Activated CD8-positive, alpha-beta memory T cell treated with anti-CD3 and anti-CD28 coated beads, Interleukin-2, amount 50 U/mL, for 4 hours (primary cell): ENCODE measurements around the gene DDX47.
"Not testable (repeated sequence)": the region's sequence is repeated elsewhere in the genome, so short reads cannot be mapped to it uniquely, and the experiment has no call there.

ENCODE experiments used
- DNase-seq: peaks from one replicate; pipeline ENCODE4 v3.0.0-alpha.2; 2020

DDX47 gene

DNA sequence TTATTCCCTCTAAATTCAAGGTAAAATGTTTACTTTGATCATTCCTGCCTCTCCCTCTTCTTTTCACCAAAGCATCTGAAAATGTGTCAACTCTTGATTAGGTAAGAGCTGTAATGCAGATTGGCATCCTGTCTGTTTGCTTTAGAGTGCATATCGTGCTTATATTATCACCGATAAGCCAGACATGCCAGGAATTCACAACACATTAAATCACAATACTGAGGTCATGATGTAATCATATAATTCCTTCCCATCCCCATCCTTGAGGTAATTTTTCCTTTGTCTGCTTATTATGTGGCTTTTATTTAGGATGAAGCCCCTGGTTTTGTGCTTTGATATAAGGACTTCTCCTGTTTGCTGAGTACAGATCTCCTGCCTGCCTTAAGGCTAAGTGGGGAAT, 10.2 kb downstream of the DDX47 start:
- DNase-seq: no peak

DNA sequence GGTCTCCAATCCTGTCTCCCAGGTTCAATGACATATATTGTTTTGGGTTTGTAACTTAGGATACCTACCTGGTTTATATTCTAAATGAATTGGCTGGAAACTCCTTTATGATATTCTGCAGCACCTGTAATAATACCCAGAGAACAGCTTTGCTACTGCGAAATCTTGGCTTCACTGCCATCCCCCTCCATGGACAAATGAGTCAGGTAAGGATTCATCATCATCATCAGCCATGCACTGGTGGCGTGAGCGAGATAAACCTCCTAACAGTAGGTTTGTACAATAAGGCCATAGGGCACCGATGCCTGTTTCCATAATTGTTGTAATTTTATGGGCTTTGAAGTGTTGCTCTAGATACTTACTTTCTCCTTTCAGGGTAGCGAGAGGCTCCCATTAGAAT, 10.7 kb downstream of the DDX47 start:
- no peak for DNase-seq

DNA sequence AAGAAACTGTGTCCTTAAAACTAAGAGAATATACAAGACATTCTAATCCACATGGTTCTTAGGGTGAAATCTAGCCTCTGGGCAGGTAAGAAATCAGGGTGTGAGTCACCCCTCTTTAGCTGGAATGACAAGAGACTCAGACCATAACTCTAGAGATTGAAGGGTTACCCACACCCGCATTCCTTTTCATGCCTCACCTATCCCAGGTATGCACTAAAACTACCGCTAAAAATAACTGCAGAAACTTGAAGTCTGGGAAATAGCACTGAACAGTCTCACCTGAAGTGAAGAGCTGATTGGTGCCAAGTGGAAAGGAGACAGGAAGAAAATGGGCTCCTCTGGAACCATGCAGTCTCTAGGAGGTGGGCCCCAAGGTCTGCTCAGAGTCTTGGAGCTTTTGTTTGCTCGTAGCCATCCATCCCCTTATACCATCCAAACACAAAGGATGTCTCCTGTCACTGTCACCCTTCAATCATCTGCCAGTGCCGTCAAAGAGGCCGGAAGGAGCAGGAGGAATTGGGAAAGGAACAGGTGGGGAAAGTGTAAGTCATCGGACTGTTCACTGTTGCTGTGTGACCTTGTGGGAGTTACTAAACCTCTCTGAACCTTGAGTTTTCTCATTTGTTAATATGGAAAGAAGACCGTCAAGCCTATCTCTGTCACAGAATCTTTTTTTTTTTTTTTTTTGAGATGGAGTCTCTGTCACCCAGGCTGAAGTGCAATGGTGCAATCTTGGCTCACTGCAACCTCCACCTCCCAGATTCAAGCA, 22.4 kb downstream of the DDX47 start:
- DNase-seq: no peak

DNA sequence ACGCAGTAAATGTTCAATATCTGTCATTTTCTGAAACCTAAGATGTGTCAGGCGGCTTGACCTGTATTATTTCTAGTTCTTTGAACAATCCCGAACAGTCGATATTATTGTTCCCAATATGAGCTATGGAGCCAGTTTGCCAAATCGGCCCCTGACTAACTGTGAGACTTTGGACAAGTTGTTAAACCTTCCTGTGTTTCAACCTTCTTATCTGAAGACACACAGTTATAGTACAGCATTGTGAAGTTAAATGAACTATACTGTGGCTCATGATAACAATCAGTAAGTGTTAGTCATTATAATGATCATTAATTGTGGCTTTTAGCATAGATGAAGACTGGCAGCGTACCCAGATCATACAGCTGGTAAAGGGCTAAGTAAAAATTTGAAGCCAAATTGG, 23.4 kb downstream of the DDX47 start:
- DNase-seq: no peak

DNA sequence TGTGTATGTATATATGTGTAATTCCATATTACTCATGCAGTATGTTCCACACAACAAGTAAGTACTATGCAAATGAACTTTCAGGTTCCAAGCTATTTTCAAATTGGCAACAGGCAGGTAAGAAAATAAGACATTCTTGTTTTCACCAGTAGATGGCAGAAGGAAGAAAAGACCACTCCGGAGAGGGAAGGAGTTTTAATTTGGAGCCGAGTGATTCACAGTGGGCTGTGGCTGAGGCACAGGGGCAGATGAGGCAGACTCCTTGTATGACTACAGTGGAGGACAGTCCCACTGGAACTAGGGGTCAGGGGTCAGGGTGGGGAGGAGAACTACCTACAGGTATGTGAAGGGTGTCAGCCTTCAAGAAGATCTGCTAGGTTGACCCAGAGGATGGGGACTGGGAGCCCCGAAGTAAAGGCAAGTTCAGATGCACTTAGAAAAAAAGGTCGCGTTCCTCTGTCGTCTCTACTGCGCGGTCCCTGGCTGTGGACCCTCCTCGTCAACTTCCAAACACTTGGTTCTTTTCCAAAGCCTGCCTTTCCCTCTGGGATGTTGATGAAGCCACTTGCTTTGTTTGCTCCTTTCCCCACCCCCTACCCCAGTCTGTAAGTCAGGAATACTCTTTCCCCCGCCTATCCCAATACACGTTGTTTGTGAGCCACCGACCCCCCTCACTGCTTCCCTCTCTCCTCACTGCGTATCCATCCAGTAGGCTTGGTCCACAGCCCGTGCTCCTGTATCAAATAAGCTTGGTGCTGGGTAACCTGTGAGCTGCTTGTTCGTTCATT, 24.1 kb downstream of the DDX47 start:
- peak; percentile 36 for DNase-seq

DNA sequence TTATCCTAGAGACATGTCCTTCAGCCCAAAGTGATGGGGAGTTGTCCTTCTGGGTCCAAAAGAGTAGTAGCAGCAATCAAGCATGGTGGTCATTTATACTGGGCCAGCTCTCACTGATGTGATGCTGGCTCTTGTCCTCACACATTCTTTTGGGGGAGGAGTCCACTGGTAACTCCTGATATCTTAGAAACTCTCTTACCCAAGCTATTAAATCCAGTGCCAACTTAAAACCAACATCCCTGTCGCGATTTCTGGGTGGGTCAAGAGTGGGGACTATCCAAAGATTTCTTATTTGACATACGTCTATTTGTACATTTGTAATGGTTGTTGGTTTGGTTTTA, 24.6 kb downstream of the DDX47 start:
- no peak for DNase-seq

DNA sequence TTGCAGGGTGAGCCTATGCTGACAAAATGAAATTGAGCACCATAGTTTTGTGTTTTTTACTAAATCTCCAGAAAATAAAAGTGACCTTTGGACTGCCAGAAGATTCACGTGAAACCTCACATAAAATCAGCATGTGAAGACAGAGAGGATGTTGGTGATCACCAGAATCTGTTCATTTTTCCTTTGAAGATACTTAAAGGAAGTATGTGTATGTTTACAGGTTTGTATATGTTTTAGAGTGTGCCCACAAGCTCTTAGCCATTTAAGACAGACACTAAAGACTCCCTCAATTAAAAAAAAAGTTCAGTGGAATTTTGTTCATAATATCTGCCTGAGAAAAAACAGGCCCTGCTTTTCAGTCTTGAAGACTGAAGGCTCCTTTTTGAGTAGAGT, 25.9 kb downstream of the DDX47 start:
- DNase-seq: no peak

DNA sequence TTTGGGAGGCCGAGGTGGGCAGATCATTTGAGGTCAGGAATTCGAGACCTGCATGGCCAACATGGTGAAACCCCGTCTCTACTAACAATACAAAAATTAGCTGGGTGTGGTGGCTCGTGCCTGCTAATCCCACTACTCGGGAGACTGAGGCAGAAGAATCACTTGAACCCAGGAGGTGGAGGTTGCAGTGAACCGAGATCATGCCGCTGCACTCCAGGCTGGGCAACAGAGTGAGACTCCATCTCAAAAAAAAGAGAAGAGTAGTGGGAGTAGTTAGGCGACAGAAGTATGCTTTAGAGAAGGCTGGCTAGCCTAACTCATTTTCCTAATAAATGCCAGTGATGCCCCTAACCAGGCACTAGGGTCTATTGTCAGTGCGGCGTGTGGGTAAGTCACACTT, 26.3 kb downstream of the DDX47 start:
- not testable (repeated sequence) for DNase-seq

DNA sequence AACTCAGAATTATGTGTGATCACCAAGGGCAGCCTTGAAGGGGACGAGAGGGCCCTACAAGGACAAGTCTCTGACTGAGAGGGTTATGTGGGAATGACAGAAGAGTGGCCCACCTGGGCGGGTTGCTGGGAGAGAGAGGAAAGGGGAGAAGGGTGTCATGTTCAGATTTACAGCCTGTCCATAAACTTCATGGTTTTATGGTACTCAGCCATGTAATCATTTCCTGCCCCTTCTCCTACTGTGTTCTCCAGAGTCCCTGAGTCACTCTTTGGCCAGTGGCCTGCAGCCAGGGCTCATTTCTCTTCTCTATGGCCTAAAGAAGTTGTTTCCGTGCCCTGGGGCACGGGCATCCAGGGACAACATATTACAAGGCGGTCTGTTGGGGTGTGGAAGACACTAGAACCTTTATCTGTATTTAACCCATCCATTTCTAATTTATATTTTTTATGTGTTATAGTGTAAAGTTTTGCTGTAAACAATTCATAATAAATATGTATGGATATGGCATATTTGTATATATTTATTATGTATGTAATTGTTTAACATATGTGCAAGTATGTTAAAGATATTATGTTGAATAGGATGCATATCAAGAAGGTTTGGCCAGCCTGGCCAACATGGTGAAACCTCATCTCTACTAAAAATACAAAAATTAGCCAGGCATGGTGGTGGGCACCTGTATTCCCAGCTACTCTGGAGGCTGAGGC, 26.9 kb downstream of the DDX47 start:
- DNase-seq: no peak

DNA sequence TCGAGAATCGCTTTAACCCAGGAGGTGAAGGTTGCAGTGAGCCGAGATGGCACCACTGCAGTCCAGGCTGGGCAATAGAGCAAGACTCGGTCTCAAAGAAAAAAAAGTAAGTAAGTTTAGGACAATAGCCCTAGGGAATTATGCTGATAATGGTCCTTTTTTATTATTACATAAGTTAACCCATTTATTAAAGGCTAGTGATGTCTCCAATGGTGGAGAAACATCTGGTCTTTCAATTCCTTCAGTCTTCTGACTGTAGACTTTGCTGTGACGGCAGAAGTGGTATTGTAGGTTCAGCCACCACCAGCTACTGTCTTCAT, 27.4 kb downstream of the DDX47 start:
- no peak for DNase-seq

DNA sequence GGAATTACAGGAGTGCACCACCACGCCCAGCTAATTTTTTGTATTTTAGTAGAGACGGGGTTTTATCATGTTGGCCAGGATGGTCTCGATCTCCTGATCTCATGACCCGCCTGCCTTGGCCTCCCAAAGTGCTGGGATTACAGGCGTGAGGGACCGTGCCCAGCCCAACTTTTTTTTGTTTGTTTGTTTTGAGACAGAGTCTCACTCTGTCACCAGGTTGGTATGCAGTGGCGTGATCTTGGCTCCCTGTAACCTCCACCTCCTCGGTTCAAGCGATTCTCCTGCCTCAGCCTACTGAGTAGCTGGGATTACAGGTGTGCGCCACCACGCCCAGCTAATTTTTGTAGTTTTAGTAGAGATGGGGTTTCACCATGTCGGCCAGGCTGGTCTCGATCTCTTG, 28.3 kb downstream of the DDX47 start:
- DNase-seq: not testable (repeated sequence)

DNA sequence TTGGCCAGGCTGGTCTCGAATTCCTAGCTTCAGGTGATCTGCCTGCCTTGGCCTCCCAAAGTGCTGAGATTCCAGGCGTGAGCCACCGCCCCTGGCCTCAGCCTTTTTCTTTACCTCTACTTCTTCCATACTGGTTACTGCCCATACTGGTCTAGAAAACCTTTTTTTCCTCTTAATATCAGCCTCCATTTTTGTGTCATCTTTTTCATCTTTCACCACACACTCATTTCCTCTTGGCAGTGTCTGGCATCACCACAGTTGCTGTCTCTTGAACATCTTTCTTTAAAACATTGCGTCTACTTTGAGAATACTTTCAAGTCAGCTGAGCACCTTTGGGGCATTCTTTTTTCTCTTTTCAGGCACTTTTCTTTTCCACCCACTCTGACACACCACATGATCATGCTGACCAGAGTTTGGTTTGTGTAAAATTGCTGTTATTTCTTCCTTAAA, 32.7 kb downstream of the DDX47 start:
- no peak for DNase-seq

DNA sequence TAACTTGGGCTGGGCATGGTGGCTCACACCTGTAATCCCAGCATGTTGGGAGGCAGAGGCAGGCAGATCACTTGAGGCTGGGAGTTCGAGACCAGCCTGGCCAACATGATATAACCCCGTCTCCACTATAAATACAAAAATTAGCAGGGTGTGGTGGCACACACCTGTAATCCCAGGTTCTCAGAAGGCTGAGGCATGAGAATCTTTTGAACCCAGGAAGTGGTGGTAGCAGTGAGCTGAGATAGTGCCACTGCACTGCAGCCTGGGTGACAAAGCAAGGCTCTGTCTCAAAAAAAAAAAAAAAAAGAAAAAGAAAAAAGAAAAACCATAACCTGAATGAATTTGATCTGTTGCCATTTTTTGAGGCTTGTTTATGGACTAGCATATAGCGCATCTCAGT, 33.6 kb downstream of the DDX47 start:
- DNase-seq: not testable (repeated sequence)

DNA sequence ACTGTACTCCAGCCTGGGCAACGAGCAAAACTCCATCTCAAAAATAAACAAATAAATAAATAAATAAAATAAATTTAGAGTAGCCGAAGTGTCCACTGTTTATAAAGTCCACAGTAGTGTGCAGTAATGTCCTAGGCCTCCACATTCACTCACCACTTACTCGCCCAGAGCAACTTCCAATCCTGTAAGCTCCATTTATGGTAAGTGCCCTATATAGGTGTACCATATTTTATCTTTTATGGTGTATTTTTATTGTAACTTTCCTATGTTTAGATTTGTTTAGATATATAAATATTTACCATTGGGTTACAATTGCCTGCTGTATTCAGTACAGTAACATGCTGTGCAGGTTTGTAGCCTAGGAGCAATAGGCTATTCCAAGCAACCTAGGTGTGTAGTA, 40.3 kb downstream of the DDX47 start:
- DNase-seq: no peak

DNA sequence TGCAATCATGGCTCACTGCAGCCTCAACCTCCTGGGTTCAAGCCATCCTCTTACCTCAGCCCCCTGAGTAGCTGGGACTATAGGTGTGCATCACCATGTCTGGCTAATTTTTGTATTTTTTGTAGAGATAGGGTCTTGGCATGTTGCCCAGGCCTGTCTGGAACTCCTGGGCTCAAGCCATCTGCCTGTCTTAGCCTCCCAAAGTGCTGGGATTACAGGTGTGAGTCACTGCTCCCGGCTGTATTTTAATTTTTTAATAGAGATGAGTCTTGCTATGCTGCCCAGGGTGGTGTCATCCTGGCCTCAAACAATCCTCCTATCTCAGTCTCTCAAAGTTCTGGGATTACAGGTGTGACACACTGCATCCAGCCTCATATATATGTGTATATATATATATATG, 46.5 kb downstream of the DDX47 start:
- DNase-seq: no peak

DNA sequence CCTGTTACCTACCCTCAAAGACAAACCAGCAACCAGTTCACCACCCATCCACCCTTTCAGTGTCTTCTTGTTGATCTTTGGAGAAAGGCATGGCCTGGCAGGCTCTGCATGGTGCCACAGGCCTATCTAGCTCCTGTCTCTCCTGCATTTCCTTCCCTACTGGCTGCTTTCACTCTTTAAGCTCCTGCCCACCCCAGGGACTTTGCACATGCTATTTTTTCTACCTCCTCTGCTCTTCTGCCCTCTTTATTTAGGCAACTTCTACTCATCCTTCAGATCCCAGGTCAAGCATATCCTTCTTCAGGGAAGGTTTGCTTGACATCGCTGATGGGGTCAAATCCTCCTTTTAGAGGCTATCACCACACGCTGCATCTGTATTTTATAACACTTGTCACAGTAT, 51.1 kb downstream of the DDX47 start:
- no peak for DNase-seq

DNA sequence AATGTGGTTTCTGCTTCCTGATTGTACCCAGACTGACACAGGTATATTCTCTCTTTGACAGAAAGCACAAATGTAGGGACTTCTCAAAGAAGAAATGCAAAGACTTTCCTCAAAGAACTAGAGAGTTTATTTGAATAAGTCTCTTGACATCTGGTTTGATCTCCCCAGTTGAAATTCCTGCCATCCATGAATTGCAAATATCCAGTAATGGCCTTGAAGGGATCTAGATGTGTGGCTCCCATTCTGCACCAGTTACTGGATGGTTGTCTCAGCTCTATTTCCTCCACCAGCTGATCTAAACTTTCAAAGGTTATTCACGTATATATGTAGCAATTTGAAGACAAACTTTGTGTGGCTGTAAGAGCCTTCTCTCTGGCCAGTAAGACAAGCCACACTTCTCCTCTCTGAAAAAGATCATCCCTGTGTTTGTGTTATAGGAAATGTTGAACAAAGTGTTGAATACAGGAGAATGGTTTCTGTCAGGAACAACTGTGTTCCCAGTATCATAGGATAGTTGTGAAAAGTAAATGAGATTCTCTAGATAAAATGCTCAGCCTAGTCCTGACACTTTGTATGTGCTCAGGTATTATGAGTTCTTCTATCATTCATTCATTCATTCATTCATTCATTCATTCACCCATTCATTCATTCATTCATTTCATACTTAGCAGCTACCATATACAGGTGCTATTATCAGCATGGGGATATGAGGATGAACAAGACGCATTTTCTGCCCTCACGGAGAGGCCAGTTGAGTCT, 55.5 kb downstream of the DDX47 start:
- DNase-seq: no peak

DNA sequence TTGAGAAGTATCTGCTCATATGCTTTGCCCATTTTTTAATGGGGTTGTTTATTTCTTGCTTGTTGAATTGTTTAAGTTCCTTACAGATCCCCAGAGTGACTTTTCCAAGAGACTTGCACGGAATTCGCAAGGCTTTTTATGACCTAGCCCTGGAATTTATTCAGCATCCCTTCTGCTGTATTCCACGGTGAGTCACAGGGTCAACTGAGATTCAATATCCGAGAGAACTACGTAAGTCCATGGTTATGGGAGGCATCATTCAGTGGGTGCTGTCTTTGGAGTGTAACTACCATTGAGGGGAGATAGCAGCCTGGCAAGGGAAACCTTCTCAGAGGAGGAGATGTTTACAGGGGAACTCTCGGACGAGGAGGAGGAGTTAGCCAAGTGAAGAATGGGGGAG, 57.3 kb downstream of the DDX47 start:
- no peak for DNase-seq

DNA sequence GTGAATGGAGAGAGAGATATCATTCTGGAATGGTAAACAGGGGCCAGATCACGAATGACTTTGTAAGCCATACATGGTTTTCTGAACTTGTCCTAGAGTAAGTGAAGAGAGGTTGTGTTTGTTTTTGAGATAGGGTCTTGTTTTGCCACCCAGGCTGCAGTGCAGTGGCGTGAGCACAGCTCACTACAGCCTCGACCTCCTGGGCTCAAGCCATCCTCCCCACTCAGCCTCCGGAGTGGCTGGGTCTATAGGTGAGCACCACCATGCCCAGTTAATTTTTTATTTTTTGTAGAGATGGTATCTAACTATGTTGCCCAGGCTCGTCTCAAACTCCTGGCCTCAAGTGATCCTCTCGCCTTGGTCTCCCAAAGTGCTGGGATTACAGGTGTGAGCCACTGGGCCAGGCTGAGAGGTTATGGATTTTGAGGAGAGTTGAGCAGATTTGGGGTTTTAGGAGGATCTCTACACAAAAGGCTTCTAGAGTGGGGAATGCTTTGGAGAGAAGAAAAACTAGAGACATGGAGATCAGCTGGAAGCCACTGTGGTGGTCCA, 58.5 kb downstream of the DDX47 start:
- DNase-seq: no peak

DNA sequence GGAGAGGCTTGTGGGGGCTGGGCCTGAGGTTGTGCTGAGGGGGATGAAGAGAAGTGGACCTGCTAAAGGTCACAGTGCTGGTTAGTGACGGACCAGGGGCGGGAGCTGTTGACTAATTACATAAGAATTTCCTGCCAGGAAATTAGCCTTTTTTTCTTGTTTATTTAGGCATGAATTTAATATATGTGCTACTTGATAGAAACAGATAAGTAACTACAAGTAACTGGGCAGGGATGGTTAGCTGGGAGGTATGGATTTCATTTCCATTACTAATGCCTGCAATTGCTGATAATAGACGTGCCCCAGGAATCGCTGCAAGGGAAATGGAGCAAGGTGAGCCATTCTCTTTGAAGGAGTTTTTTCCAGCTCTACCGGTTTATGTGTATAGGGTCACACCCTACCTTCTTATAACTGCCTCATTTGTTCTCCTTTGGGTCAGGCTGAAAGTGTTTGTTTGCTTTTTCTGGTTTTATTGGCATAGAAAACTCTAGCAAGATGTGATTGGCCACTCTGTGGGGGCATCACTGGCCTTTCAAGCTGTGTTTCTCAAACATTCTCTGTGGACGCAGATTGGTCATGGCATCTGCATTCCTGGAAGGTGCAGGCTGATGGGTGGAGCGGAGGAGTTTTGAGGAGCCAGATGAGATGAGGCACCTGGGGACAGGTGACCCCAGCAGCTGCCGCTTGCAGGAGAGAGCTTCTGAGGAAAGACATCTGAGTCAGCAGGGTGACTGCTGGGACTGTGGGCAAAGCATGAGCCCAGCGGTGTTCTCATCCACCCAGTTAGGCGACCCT, 59.2 kb downstream of the DDX47 start:
- DNase-seq: no peak

DNA sequence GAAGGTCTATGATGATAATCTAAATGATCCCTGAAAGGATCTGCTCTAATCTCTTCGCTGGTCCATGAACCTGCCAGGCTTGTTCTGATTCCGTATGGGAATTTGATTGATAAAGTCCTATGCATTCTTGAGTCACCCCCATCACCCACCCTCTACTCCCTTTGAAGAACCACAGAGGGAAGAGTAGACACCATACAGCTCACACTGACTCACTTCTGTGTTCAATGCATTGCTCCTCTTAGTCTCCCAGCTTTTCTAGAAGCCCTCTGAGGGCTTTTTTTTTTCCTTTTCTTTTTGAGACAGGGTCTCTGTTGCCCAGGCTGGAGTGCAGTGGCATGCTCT, 59.8 kb downstream of the DDX47 start:
- no peak for DNase-seq

DNA sequence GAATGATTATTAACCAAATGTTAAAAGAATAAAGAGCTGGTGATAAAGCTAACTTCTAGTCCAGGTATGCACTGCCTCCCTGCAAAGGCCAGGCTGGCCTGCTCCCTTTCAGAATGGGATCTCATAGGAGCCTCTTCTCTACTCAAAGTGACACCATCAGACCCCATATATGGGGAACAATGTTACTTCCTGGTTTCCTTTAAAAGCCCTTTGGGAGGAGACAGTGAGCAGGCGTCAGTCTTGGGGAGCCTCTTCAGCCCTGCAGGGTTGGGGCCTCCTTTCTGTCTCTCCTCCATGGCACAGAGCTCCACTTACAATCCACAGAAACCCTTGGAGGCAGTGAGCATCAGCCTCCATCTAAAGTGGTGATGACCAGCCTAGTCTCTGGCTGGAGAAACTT, 60.9 kb downstream of the DDX47 start:
- no peak for DNase-seq
